HG03196 (cell line): Measurements from ENCODE around the gene HOXC9.

Source experiments
- ATAC-seq: cut with Tn5 transposase; IDR thresholded peaks from one replicate; pipeline ENCODE4 v1.9.1; 2021; ENCODE audit not compliant: unreplicated experiment

The HOXC9 gene

GRCh38 chr12:54051026-54051842 is 51.3 kb downstream of the HOXC9 start:
- ATAC-seq, result no peak

- ATAC-seq, result no peak
Measured at GRCh38 chr12:54051874-54052437, 52.0 kb downstream of the HOXC9 start.

- ATAC-seq, result no peak
Measured at GRCh38 chr12:54052438-54053002, 52.6 kb downstream of the HOXC9 start.
